Lower leg skin (tissue), 3 donors: ENCODE data around the gene UBR3.
"Not testable (repeated sequence)": the region's sequence is repeated elsewhere in the genome, so short reads cannot be mapped to it uniquely, and the experiment has no call there.

ENCODE experiments used
- CTCF ChIP-seq, 3 donors: fragments of 450-650 bp; IDR thresholded peaks; one replicate each; pipeline ENCODE4 v1.5.1; 2016; ENCODE audit warnings: antibody characterized with exemption in 3 of 3, mild to moderate bottlenecking in 3 of 3, moderate library complexity in 2 of 3
- POLR2A ChIP-seq, 2 donors: fragments of 450-650 bp; IDR thresholded peaks; one replicate each; pipeline ENCODE4 v1.6.1; 2016 to 2017; ENCODE audit warnings: antibody characterized with exemption in 2 of 2, mild to moderate bottlenecking in 1 of 2, moderate library complexity in 1 of 2

GRCh38 chr2:169816961-169817360 is 10.3 kb upstream of the UBR3 start:
- not testable (repeated sequence) for TF ChIP-seq POLR2A, CTCF (IDR thresholded peaks at IDR 0.05)
